HG03571 (cell line): ENCODE measurements around the gene VTI1A.

Experiments used
- ATAC-seq: cut with Tn5 transposase; IDR thresholded peaks from one replicate; pipeline ENCODE4 v1.9.1; 2021; ENCODE audit not compliant: unreplicated experiment

VTI1A gene

DNA sequence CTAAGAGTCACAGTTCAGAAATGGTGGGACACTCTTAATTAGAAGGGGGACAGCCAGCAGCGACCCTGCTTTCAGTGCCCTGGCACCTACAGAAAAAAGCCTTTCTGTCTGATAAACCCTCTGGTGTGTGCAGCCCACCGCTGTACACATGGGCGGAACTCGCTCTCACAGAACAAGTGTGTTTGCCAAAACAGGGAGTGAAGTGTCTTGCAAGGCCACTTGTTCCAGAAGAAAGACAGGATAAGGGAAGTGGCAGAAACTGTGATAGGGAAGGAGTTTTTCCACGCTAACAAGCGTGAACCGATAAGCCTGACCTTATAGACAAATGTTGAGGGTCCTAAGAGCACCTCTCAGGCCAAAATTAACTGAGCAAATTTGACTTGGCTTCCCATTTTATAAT lies 299.3 kb downstream of the VTI1A start:
- no peak for ATAC-seq

DNA sequence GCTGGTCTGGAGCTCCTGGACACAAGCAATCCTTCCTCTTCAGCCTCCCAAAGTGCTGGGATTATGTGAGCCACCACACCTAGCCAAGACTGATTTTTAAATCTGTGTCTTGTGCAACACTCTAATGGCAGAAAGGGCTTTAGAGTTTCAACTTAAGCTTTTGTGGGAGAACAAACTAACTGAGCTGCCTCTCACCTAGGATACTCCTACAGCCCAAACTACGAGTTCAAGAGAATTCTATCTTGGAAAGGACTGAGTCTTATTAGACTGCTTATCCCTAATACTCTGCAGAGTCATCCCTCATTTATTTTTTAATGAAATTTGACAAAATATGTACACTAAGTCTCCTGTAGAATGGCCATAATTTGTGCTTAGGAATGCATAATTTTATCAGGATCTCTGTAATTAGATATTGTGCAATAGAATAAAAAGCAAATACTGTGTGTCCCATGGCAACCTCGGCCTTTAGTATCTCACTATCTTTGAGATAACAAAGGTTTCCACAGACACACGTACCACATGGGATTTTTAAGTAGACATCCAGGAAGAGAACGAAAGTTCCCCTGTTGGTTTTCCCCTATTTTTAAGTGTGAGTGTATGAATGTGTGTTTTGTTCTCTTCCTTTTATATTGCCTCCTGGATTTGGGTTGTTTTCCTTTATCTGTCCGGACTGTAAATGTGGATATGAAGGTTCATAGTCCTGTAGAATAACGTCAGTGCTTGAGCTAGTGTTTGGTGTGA lies 303.6 kb downstream of the VTI1A start:
- ATAC-seq = no peak

DNA sequence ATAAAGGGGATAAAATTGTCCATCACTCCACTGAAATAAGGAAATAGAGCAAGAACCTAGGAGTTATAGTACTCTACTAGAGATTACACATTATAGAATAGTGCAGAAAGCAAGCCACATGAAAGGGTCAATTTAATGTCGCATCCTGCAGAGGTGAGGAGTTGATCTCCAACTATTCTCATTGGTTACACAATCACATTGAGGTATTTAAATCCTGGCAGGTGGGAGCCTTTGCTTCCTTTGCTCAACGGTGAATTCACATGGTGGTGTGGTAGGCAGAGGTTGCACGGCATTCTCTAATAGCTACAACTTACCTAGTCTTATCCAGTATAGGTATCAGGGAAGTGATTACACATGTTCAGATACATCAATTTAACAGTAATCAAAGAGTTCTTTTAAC lies 304.6 kb downstream of the VTI1A start:
- ATAC-seq = no peak

DNA sequence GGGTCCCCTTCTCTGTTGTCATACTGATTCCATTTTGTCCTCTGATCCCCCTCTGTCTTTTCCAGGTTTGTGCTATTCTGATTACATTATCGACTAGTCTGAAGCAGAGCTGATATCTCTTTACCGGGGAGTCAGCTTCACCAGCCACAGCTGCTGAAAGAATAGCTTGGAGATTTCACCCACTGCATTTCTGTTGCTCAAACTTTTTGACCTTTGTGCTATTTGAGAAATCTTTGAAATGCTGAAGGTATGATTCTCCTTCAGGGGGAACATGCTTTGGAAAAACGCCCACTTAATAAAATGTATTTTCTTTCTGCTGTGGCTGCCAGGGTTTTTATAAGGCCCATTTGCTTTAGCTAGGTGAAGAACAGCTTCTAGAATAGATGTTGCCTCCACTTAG lies 305.3 kb downstream of the VTI1A start:
- ATAC-seq = no peak

DNA sequence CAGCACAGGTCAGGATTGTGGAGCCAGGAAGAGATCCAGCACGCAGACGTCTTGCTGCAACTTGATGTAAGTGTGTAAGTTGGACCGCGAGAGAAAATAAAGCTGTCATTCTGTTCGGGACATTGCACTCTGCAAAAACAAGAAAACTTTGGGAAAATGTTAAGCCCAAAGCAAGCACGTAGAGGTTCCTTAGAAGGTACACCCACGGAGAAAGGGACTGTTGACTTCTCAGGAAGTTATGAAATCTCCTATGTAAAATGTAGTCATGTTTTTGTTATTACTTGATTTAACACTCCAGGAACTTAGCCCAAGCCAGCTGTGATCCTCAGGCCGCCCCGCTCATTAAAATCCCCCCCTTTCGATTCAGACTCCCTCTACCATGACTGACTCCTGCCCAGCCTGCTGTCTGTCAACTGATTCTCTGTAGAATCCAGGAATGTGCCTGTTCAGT lies 307.0 kb downstream of the VTI1A start:
- ATAC-seq = no peak

DNA sequence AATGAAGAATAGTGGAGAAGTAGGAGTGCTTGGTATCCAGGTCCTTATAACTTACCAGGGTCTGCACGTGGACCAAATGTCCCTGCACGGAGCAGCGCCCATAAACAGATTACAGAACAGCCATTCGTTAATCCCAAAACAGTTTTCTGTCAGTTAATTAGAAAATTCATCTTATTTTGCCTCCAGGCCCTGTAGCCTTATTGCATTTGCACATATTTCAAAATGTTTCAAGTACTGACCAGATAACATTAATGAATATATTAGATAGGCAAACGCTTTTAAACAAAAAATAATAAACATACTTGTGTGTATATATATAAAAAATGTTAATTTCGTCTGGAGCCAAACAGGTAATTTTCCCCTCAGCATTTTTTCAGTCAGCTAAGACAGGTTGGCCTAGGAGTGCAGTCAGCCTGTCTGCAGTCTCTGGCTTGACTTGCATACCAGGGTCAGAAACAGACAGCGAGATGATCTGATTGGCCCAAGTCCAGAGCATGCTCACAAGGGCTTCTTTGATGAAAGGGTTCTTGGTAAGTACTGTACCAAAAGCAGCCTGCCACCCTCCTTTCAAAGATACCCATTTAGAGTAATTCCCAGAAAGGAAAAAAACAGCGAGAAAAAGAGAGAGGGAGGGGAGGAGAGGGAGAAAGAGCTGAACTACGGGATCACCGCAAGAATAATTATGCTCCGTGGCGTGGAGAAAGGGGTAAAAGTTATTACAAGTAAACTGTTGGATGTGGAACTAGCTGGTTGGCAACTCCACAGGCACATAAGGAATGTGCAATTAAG lies 308.6 kb downstream of the VTI1A start:
- no peak for ATAC-seq

DNA sequence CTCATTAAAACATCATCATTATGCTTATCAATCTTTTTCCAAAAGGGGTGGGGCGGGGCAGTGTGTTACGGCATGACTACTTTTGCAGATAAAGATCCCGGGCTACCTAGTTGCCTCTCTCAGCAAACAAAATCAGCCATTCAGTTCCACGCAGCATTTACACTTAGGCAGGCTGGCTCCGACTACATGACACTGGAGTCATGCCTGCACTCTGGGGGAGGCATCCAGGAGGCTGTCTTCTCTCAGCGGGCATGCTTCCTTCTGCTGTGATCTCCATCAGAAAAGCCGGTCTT lies 309.2 kb downstream of the VTI1A start:
- ATAC-seq = no peak

DNA sequence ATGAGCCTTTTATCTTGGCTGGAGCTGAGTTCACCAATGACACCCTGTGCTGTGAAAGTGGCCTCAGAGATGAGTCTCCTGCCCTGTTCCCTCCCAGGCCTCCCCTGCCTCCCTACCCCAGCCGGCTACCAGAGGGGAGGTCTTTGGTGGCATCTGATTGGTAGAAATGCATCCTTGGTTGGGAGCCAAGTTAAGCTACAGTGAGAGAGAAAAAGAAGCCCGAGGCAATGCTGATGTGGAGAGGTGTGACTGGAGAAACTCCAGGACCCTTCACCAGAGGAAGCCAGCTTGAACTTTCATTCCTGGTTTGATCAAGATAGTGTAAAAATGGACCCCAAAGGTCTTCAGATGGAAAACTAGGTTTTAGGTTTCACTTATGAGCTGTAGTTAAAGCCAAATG lies 311.9 kb downstream of the VTI1A start:
- no peak for ATAC-seq

DNA sequence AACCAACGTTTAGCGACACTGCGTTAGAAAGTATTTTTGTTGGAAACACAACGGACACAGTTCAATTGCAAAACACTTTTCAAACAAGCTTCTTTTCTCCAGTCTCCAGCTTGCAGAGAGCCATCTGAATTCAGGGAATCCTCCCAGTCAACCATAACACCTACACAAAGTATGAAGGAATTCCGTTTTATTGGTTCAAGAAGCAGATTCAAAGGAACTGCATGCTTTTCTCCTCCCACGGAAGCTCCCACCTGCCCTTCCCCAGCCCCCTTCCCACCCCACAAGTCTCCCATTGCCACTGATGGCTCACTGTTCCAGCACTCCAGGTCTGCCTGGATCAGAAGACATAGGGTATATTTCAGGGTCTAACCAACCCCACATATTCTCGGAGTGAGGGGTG lies 312.5 kb downstream of the VTI1A start:
- ATAC-seq = no peak

DNA sequence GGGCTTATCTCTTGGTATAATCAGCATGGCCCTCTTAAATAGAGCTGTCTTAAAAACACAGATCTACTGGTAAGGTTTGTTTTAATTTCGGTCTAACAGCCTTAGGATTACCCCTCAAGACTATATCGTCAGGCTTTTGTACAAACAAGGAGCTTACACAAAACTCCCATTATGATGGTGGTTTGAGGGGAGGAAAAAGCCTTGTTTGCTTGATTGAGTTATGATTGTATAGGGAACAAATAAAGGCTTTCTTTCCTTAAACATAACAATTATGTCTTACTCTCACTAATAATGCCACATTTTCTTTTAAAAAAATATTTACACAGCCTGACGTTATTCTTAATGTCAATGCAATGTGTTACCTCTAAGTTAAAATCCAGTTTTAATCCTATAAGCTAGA lies 314.2 kb downstream of the VTI1A start:
- no peak for ATAC-seq

DNA sequence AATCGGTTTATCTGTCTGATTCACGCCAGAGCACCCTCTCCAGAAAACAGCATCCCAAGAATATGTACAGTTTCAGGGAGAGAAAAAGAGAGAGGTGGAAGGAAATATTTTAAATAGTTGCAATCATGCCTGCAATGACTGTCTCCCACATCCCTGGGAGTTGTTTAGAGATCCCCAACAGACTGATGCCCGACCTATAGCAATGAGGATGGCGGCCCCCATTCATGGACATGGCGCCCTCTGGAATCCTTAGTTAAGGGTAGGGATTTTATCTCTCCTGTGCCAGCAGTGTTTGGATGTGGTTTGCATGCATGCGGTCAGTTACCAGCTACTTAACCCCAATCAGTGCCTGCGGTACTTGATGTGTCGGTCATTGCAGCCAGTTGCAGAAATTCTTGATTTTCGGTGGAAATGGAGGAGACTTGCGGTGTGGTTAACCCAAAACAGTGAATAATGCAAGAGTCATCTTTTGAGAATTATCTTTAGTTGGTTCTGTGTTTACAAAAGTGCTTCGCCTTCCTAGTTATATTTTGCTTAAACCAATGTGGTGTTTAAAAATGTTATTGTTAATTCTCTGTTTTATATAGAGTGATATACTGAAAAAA lies 317.0 kb downstream of the VTI1A start:
- no peak for ATAC-seq

DNA sequence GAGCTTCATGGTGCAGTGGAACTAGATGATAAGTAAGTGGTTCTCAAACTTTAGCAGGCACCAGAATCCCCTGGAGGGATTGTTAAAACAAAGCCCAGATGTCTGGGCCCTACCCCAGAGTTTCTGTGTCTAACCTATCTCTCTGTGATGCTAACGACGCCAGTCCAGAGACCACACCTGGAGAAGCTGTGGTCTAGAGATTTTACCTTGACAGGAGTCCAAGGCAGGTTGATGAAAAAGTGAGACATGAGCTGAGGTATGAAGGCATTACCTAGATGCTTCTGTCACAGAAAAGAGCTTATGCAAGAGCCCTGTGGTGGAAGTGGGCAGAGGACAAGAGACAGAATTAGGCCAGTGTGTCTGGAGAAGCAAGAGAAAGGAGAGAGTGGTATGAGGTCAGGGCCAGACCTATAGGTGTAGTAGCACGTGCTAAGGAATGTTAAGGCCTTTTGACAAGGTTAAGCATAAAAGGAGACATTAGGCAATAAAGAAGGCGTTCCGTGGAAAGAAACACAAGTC lies 318.8 kb downstream of the VTI1A start:
- ATAC-seq = no peak

DNA sequence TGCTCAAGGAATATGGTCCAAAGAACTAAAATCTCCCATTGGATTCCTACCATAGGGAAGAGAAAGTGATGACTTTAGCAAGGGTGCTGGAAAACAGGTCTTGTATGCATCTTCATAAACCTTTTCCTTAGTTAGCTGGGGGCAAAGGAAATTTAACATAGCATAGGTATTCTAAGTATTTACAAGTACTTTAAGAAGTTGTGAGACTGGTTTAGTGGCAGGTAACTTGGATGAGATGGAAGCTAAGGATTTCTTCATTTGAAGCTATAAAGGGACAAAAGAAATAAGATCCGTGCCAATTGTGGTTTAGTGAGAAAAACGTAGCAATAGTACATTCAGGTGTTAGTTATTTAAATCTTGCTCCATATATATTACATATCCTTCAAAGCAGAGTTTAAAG lies 319.6 kb downstream of the VTI1A start:
- no peak for ATAC-seq

DNA sequence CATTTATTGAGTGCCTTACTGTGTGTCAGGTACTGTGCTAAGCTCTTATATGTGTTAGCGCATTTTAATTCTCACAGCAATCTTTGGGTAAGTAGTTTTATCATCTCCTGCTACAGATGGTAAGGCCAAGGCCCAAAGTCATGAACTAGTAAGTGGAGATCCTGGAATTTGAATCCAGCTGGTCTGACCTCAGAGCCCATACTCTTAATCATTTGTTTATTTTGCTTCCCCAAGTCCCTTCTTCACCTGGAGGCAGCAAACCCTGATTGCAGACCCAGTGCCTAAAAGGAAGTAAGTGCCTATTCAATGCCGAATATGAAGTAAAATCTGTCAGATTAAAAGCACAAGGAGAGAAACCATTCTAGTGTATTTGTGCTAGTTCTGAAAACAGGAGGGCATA lies 320.1 kb downstream of the VTI1A start:
- ATAC-seq = no peak

DNA sequence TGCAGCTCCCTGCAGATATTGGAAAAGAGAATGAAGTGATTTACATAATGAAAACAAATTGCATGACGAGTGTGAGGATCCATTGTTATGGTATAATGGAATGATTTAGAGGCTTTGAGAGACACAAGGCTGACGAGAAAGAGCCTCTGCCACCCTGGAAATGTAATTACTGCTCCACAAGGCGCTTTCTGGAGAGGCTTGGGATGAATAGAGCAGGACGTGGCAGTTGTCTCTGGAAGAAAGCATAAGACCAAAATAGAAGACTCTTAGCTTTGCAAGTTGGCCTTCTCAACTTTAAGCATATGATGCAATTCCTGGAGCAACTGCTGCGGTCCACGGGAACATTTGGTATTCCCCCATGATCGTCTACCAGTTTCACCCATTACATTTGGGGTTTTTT lies 321.1 kb downstream of the VTI1A start:
- ATAC-seq = no peak

DNA sequence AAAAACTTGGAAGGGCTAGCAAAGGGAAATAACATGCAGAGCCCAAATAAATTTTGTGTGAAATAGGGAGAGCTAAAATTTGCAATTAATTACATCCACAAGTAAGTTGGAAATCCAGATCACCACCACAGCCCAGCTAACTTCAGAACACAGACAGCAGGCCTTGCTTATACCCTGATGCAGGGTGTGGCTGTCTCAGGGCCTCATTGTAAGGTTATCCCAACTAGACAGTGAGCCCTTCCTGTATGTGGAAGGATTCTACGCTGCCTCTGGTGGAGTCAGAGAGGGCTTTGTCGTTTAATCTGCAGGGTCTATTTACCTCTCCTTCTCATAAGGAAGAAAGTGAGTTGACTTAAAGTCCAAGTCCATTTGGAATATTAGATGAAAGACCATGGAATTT lies 322.1 kb downstream of the VTI1A start:
- ATAC-seq = no peak

DNA sequence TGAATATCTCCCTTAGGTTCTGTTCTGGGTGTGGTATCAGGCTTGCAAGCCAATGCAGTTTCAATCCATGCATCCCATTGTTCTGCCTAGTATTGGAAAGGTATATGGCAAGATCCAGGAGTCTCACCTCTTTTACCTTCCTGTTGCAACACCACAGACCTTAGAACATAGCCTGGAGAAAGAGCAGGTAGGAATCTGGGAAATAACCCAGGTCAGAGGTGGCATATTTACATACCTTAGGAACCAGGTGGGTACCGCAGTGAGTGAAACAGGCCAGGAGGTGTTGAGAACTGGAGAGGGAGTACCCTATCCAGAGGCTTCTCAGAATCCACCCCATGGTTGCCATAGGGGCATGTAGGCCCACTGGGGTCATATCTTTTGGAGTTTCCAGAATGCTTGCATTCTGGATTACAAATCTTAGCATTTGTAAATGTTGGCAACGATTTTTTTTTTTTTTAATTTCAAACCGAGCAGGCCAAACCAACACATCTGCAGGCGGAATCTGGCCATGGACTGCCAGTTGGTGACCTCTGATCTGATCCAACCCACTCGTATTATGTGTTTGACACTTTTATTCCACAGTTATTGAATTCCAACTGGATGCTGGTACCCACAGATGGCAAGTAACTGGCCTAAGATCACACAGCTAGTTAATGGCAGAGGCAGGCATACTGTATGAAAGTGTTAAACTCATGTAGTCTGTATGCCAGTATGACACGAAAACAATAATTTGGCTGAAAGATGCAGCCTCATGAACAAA lies 322.8 kb downstream of the VTI1A start:
- no peak for ATAC-seq

DNA sequence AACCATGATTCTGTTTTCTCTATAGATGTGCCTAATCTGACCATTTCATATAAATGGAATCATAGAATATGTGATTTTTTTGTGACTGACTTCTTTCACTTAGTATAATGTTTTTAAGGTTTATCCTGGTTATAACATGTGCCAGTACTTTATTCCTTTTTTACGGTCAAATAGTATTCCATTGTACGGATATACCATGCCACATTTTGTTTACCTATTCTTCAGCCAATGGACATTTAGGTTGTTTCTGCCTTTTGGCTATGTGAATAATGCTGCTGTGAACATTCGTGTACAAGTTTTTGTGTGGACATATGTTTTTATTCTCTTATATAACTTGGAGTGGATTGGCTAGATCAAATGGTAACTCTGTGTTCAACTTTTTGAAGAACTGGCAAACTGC lies 324.7 kb downstream of the VTI1A start:
- no peak for ATAC-seq

DNA sequence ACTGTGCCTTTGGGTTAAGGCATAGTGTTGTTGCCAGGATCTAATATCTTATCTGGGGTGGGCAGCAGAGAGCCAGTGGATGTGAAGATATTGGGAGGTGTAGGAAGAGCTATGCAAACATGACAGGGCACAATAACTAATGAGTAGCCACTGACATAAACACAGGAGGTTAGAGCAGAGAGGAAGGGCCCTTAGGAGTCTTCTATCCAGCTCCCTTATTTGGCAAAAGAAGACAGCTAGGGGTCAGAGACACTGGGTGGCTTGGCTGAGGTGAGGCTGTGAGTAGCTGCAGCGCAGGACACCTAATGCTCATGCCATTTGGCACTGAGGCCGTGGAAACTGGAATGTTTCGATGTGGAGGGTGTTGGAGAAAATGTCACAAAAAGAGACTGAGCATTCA lies 326.8 kb downstream of the VTI1A start:
- no peak for ATAC-seq

DNA sequence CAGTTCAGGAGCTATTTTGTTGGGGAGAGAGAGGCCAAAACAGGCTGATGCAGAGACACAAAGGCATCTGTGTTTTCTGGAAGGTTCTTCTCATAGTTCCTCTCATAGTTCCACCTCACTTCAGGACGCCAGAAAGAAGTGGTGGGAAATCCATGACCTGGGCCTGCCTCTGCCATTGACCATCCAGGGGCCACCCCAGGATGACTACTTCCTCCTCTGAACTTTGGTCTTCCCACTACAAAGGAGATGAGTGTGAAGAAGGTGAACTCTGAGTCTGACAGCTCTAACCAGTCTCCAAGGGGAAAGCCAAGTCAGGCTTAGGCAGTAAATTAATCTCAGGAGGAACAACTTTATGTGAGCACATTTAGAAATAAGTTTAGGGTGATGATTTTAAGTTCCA lies 327.2 kb downstream of the VTI1A start:
- no peak for ATAC-seq

DNA sequence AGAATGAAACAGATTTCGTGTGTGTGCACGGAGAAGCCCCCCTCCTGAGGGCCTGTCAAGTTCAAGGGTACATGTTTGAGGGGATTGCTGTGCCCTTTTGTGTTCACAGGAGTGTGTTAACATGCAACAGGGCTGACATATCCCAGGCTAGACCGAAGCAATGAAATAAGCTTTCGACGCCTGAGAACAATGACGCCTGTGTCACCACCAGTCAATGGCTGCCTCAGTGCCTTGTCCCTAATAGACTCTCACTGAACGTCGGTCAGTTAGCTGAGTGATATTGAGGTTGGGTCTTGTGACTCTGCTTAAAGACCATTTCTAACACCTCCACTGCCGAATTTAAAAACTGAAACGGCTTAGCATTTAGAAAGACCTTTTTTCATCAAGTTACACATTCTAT lies 327.8 kb downstream of the VTI1A start:
- no peak for ATAC-seq
